Bronchial epithelial cell (primary cell): Measurements from ENCODE around the gene NR3C1. TPM values are rescaled to one million over a fixed set of nuclear protein-coding genes. Genes with fewer than 3 reads are reported as not detected.

ENCODE experiments used
- DNase-seq: peaks from one replicate; pipeline ENCODE4 v3.0.0-alpha.2; 2010; ENCODE audit warnings: low read depth
- FAIRE-seq: peaks from 2 replicates; lab custom pipeline; 2011; peaks lifted over from hg19 to GRCh38; lab: Jason Lieb, UNC
- H3K27me3 ChIP-seq: 2 replicates; pipeline ENCODE4 v1.5.1; 2011; ENCODE audit warnings: low read length; ENCODE audit not compliant: control insufficient read depth, insufficient read depth
- H3K36me3 ChIP-seq: 2 replicates; pipeline ENCODE4 v1.5.1; 2011; ENCODE audit warnings: low read length; ENCODE audit not compliant: control insufficient read depth, insufficient read depth
- H3K4me3 ChIP-seq: 2 replicates; pipeline ENCODE4 v1.5.1; 2011; ENCODE audit warnings: mild to moderate bottlenecking, low read depth, low read length, control low read depth
- CTCF ChIP-seq: IDR thresholded peaks from 2 replicates; pipeline ENCODE4 v1.5.1; 2011; ENCODE audit warnings: mild to moderate bottlenecking, moderate library complexity, low read length, control low read depth, inconsistent platforms; ENCODE audit not compliant: insufficient read depth, severe bottlenecking
- total RNA-seq: library from RNA; depleted of rRNA; stranded (reverse); fragments of >200 nt; gene quantifications from 2 replicates; pipeline ENCODE4 v1.2.1, GENCODE V29; 2014

NR3C1 gene
- total RNA-seq, 1 donor from 2014 or later = 41.9 TPM

DNA sequence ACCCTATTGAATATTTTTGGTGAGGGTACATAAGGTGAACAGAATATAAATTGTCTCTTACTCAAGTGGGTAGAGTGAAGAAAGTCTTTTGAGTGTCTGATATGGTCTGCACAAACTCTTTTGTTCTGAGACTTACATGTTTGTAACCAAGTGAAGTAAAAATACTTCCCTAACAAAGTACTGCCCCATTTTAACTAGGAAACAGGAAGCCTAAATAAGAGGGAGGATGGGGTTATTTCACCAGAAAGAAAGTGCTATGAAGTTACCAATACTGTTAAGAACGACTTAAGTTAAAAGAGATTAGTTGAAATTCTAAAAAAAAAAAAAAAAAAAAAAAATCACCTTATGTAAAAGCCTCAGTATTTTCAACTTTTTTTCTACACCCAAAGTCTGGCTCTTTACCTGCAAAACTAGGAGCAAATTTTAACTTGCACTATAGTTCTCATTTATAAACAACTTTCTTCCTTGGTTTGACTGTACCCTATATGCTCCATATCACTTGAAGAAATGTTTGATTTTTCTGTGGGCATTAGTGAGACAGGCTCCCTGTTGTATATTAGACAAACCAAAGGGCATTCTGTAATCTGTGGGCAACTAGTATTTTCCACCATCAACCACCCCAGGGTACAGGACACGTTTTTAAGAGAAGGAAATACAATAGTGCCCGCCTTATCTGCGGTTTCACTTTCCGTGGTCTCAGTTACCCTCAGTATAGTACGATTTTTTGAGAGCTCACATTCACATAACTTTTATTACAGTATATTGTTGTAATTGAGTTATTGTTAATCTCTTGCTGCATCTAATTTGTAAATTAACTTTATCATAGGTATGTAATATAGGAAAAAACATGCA lies 127.7 kb downstream of the NR3C1 start:
- Histone ChIP-seq H3K36me3 (no peaks in the 10 kb centered on the region), H3K27me3 (no peaks in the 10 kb centered on the region), H3K4me3 (no peak overlapping the region)
- DNase-seq = no peak
- no peak for TF ChIP-seq CTCF
- no peak for FAIRE-seq

DNA sequence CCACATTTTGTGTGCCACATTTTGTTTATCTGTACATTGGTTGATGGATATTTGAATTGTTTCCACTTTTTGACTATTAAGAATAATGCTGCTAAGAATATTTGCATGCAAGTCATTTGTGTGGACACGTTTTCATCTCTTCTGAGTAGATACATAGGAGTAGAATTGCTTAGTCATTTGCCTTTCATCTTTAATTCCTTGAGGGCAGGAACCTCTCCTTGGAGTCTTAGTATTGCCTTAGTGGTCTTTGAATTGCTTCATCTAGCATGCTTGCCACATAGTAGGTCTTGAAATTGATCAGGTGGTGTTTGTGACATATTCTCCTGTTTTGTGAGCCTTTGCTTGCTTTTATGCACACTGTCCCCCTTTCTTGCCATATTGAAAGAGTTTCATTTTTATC lies 128.5 kb downstream of the NR3C1 start:
- peak; percentile 51 for DNase-seq
- no peaks in the 10 kb centered on the region for H3K27me3 ChIP-seq
- TF ChIP-seq CTCF = no peak
- no peaks in the 10 kb centered on the region for H3K36me3 ChIP-seq
- FAIRE-seq = no peak
- H3K4me3 ChIP-seq = no peak overlapping the region

- no peak for DNase-seq
- TF ChIP-seq CTCF = no peak
- no peak for FAIRE-seq
- no peaks in the 10 kb centered on the region for H3K27me3 ChIP-seq
- no peaks in the 10 kb centered on the region for H3K36me3 ChIP-seq
- no peak overlapping the region for H3K4me3 ChIP-seq
These were observed 132.1 kb downstream of the NR3C1 start for GRCh38 chr5:143271431-143271830.

DNA sequence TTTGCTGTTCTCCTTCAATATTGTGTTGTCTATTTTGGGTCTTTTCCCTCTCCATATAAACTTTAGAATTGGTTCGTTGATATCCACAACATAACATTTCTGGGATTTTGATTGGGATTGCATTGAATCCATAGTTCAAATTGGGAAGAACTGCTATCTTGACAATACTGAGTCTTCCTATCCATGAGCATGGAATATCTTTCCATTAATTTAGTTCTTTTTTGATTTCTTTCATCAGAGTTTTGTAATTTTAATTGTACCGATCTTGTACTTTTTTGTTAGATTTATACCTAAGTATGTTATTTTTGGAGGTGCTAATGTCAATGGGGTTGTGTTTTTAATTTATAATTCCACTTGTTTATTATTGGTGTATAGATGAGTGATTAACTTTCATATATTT lies 135.1 kb downstream of the NR3C1 start:
- Histone ChIP-seq H3K4me3 (no peak overlapping the region), H3K27me3 (no peaks in the 10 kb centered on the region), H3K36me3 (no peaks in the 10 kb centered on the region)
- DNase-seq = no peak
- FAIRE-seq = no peak
- TF ChIP-seq CTCF = no peak

DNA sequence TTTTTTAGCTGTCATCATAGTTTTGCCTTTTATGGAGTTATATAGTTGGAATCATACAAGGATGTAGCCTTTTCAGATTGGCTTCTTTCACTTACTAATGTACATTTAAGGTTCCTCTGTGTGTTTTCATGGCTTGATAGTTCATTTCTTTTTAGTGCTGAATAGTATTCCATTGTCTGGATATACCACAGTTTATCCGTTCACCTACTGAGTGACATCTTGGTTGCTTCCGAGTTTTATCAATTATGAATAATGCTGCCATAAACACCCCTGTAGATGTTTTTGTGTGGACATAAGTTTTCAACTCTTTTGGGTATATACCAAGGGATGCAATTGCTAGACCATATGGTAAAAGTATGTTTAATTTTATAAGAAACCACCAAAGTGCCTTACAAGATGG lies 136.3 kb downstream of the NR3C1 start:
- FAIRE-seq = no peak
- DNase-seq = no peak
- no peak overlapping the region for H3K4me3 ChIP-seq
- H3K27me3 ChIP-seq = no peaks in the 10 kb centered on the region
- H3K36me3 ChIP-seq = no peaks in the 10 kb centered on the region
- no peak for TF ChIP-seq CTCF

GRCh38 chr5:143265995-143266394 lies 137.5 kb downstream of the NR3C1 start:
- no peaks in the 10 kb centered on the region for H3K27me3 ChIP-seq
- DNase-seq (no peak), FAIRE-seq (no peak)
- H3K4me3 ChIP-seq = no peak overlapping the region
- no peak for TF ChIP-seq CTCF
- H3K36me3 ChIP-seq = no peaks in the 10 kb centered on the region
